Left lung (tissue), 10 donors: ENCODE results near the gene TTC34. TPM values are rescaled to one million over a fixed set of nuclear protein-coding genes. Genes with fewer than 3 reads are reported as not detected.

ENCODE experiments used
- ATAC-seq: fragments of 200-7000 bp; cut with Tn5 transposase; one replicate; pipeline ENCODE4 v1.9.1; 2020; ENCODE audit warnings: moderate library complexity
- DNase-seq, 4 donors: peaks; one replicate each; pipeline ENCODE4 v3.0.0-alpha.2; 2013 to 2020
- H3K27ac ChIP-seq, 2 donors: fragments of 200-600 bp; sonication (generic) in 1 of 2; one replicate each; pipeline versions ENCODE4 v1.5.0 to v1.8.0; 2020 to 2021
- H3K27me3 ChIP-seq, 2 donors: fragments of 200-600 bp; sonication (generic) in 1 of 2; one replicate each; pipeline versions ENCODE4 v1.5.0 to v1.8.0; 2020 to 2021
- H3K36me3 ChIP-seq, 2 donors: fragments of 200-600 bp; sonication (generic) in 1 of 2; one replicate each; pipeline versions ENCODE4 v1.5.0 to v1.8.0; 2020 to 2021
- H3K4me1 ChIP-seq, 2 donors: fragments of 200-600 bp; one replicate each; pipeline ENCODE4 v1.8.0; 2021
- H3K4me3 ChIP-seq, 2 donors: fragments of 200-600 bp; sonication (generic) in 1 of 2; one replicate each; pipeline versions ENCODE4 v1.5.0 to v1.8.0; 2020 to 2021; ENCODE audit warnings: mild to moderate bottlenecking in 1 of 2
- H3K9me3 ChIP-seq, 2 donors: fragments of 200-600 bp; sonication (generic) in 1 of 2; one replicate each; pipeline versions ENCODE4 v1.5.0 to v1.8.0; 2020 to 2021
- CTCF ChIP-seq, 2 donors: fragments of 200-600 bp; sonication (generic) in 1 of 2; IDR thresholded peaks; one replicate each; pipeline versions ENCODE4 v1.5.0 to v1.8.0; 2021; ENCODE audit warnings: antibody characterized with exemption in 2 of 2
- intact Hi-C, 2 donors: fragments of 100-400 bp; cut with DNase I; formaldehyde crosslinking; loops; one replicate each; pipeline versions ENCODE4 v1.11.2 to v1.14.2; 2022
- polyA plus RNA-seq, 6 donors: library from polyadenylated mRNA; unstranded; fragments of 120-200 nt; gene quantifications; one replicate each; pipeline ENCODE4 v1.2.1, GENCODE V29; 2013; ENCODE audit not compliant: insufficient read length in 6 of 6
- total RNA-seq, 2 donors: library from RNA; stranded (reverse); fragmentation: NEBNext Ultra II Directional; extraction: Animal tissue kit (Norgen Biotek cat#: 25700); gene quantifications; one replicate each; pipeline ENCODE4 v1.2.1, GENCODE V29; 2021
- donor health status: DM: no; HTN: yes; CAD: no.
- donor health status: DM: no; HTN: no; CAD: no.

Gene TTC34
- total and polyA plus RNA-seq, 8 donors = 0.44 to 1.2 (median 0.69) TPM

GRCh38 chr1:2607641-2608091 is 193.8 kb downstream of the TTC34 start:
- DNase-seq = peak in 3 of 4 donors; percentile 38 to 81 (median 50)

DNA sequence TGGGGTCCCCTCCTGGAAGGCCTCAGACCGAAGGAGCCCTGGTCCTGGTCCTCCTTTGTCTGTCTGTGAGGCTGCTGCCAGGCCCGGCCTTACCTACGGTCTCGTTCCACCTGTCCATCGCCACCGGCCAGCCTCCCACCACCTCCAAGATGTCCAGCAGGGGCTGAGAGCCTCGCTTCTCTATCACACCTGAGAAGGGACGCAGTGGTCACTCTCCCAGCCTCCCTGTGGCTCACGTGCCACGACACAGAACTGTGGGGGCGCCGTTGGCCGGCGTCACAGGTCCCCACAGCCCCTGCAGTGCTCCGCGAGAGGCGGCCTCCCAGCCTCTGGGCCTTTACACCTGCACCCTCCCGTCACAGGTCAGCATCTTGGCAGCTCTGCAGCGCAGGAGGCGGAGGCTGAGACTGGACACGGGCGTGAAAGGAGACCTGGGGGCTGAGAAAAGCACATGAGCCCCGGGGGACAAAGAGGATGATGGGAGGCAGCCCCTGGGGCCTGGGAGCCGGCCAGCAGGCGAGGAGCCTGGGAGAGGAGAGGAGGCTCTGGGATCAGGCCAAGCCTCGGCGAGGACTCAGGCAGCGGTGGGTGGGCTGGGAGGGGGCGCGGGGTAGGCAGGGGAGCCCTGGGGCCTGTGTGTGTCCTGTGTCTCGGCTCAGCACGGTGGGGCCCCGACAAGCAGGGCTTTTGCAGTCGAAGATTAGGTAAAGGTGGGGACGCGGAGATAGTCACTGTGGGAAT is 194.4 kb downstream of the TTC34 start:
- ATAC-seq = no peak
- intact Hi-C loops = no loop called here

More at GRCh38 chr1:2607641-2608091, 193.8 kb downstream of the TTC34 start:
- Histone ChIP-seq H3K27ac (no peak overlapping the region), H3K4me1 (peaks cover 0 to 5% of the 10 kb centered on the region in 2 donors), H3K36me3 (no peaks in the 10 kb centered on the region), H3K9me3 (no peaks in the 10 kb centered on the region), H3K4me3 (no peak overlapping the region), H3K27me3 (peaks cover 0 to 18% of the 10 kb centered on the region in 2 donors)
- no peak for ATAC-seq
- intact Hi-C loops = no loop called here
- no peak for TF ChIP-seq CTCF (IDR thresholded peaks at IDR 0.05)

GRCh38 chr1:2606396-2606880 is 195.1 kb downstream of the TTC34 start:
- Histone ChIP-seq H3K27me3 (peaks cover 0 to 22% of the 10 kb centered on the region in 2 donors), H3K4me1 (peaks cover 0 to 5% of the 10 kb centered on the region in 2 donors), H3K4me3 (no peak overlapping the region), H3K27ac (no peak overlapping the region), H3K9me3 (no peaks in the 10 kb centered on the region), H3K36me3 (no peaks in the 10 kb centered on the region)
- intact Hi-C loops = no loop called here
- DNase-seq (peak in 1 of 4 donors; percentile 44), ATAC-seq (no peak)
- no peak for TF ChIP-seq CTCF (IDR thresholded peaks at IDR 0.05)

More for the DNA sequence above, 194.4 kb downstream of the TTC34 start:
- H3K36me3 ChIP-seq = no peaks in the 10 kb centered on the region
- H3K4me1 ChIP-seq = peaks cover 0 to 5% of the 10 kb centered on the region in 2 donors
- H3K4me3 ChIP-seq = no peak overlapping the region
- no peak overlapping the region for H3K27ac ChIP-seq
- no peak for TF ChIP-seq CTCF (IDR thresholded peaks at IDR 0.05)
- H3K27me3 ChIP-seq = peaks cover 0 to 22% of the 10 kb centered on the region in 2 donors
- peak in 3 of 4 donors; percentile 14 to 72 (median 71) for DNase-seq
- H3K9me3 ChIP-seq = no peaks in the 10 kb centered on the region

- DNase-seq (peak in 1 of 4 donors; percentile 71), ATAC-seq (no peak)
- intact Hi-C loops = no loop called here
- no peak for TF ChIP-seq CTCF (IDR thresholded peaks at IDR 0.05)
- Histone ChIP-seq H3K27me3 (peaks cover 0 to 15% of the 10 kb centered on the region in 2 donors), H3K27ac (no peak overlapping the region), H3K4me3 (no peak overlapping the region), H3K9me3 (no peaks in the 10 kb centered on the region), H3K4me1 (no peaks in the 10 kb centered on the region), H3K36me3 (no peaks in the 10 kb centered on the region)
Measured at GRCh38 chr1:2605509-2606395, 195.7 kb downstream of the TTC34 start.
